ENCODE measurements around the gene CCNL2. TPM values are rescaled to one million over a fixed set of nuclear protein-coding genes. Genes with fewer than 3 reads are reported as not detected.

Gene CCNL2
- total and polyA plus RNA-seq, 2 of the 13 experiments (the other 11 are each of a cell fraction or from before 2014, with no cell fraction given), result 105 to 340 TPM

DNA sequence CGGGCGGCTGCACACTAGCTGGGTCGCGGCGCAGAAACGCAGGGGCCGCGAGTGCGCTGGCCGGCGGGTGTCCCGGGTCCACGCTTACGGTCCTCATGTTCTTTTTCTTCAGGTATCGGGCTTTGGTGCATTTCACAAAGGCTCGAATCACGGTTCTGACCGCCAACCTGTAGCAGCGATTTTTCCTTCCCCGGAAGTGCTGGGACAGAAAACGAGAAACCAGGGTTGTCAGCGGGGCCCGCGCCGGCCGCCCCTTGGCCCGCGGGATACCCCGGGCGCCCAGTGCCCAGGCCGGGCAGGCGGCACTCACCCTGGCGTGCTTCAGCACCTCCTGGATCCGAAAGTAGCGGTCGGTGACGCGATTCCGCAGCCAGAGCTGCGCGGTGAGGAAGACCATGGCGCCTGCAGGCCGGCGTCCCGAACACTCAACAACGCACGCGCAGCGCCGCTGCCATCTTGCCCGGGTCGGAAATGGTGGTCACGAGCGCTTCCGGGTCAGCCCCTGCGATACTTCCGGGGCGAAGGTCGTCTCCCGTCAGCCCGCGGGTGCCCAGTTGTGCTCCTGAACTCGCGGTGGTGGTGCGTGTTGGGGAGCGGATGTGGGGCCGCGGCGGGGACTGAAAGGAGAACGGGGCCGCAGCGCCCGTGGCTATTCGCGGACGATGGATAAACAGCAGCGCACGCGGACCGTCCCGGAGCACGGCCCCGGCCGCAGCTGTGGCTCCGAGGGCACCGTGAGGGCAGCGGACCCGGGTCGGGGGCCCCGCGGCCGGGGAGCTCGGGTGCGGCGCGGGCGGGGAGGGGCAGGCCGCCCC, 7.9 kb upstream of the CCNL2 start, which contains the start of gene MRPL20 (continued):
- TF ChIP-seq, protein P1, sequence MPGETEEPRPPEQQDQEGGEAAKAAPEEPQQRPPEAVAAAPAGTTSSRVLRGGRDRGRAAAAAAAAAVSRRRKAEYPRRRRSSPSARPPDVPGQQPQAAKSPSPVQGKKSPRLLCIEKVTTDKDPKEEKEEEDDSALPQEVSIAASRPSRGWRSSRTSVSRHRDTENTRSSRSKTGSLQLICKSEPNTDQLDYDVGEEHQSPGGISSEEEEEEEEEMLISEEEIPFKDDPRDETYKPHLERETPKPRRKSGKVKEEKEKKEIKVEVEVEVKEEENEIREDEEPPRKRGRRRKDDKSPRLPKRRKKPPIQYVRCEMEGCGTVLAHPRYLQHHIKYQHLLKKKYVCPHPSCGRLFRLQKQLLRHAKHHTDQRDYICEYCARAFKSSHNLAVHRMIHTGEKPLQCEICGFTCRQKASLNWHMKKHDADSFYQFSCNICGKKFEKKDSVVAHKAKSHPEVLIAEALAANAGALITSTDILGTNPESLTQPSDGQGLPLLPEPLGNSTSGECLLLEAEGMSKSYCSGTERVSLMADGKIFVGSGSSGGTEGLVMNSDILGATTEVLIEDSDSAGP (CRISPR knock-in tag; IDR thresholded peaks at IDR 0.05; ENCODE audit: borderline replicate concordance), result peak; percentile 73
- no peak for TF ChIP-seq AKNA (CRISPR knock-in tag; IDR thresholded peaks at IDR 0.05; ENCODE audit: borderline replicate concordance)
- TF ChIP-seq MAF1 (CRISPR knock-in tag; IDR thresholded peaks at IDR 0.05; ENCODE audit: borderline replicate concordance), result 0 out of 2 replicates have a peak, but pooled peaks have one; percentile 74
- TF ChIP-seq ZNF567 (CRISPR knock-in tag; IDR thresholded peaks at IDR 0.05; ENCODE audit: borderline replicate concordance), result no peak
- TF ChIP-seq ZMAT5 (CRISPR knock-in tag; IDR thresholded peaks at IDR 0.05; ENCODE audit: borderline replicate concordance, low read depth), result no peak
- peak; percentile 99 for TF ChIP-seq GATAD1 (CRISPR knock-in tag; IDR thresholded peaks at IDR 0.05)
- no peak for TF ChIP-seq ZSCAN30 (CRISPR knock-in tag; IDR thresholded peaks at IDR 0.05)
- TF ChIP-seq ATF7 (IDR thresholded peaks at IDR 0.05), result no peak
- TF ChIP-seq ATF7 (CRISPR knock-in tag; IDR thresholded peaks at IDR 0.05), result no peak; the same call in 1 of the 2 replicates
- TF ChIP-seq, protein P2, sequence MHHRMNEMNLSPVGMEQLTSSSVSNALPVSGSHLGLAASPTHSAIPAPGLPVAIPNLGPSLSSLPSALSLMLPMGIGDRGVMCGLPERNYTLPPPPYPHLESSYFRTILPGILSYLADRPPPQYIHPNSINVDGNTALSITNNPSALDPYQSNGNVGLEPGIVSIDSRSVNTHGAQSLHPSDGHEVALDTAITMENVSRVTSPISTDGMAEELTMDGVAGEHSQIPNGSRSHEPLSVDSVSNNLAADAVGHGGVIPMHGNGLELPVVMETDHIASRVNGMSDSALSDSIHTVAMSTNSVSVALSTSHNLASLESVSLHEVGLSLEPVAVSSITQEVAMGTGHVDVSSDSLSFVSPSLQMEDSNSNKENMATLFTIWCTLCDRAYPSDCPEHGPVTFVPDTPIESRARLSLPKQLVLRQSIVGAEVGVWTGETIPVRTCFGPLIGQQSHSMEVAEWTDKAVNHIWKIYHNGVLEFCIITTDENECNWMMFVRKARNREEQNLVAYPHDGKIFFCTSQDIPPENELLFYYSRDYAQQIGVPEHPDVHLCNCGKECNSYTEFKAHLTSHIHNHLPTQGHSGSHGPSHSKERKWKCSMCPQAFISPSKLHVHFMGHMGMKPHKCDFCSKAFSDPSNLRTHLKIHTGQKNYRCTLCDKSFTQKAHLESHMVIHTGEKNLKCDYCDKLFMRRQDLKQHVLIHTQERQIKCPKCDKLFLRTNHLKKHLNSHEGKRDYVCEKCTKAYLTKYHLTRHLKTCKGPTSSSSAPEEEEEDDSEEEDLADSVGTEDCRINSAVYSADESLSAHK (CRISPR knock-in tag; IDR thresholded peaks at IDR 0.05; ENCODE audit: borderline replicate concordance), result peak; percentile 67; the same call in 1 of the 2 replicates
- 0 out of 2 replicates have a peak, but pooled peaks have one; percentile 9 for TF ChIP-seq KDM1A (CRISPR knock-in tag; IDR thresholded peaks at IDR 0.05)
- TF ChIP-seq EHMT2 (IDR thresholded peaks at IDR 0.05; ENCODE audit: borderline replicate concordance, low read depth, low read length), result no peak
- TF ChIP-seq ZNF557 (CRISPR knock-in tag; IDR thresholded peaks at IDR 0.05), result no peak
- peak; percentile 82 for TF ChIP-seq ZNF510 (CRISPR knock-in tag; IDR thresholded peaks at IDR 0.05; ENCODE audit: low read depth)
- TF ChIP-seq MTERF4 (CRISPR knock-in tag; IDR thresholded peaks at IDR 0.05), result no peak; the same call in 1 of the 2 replicates
- peak; percentile 84 for TF ChIP-seq TBL1XR1 (IDR thresholded peaks at IDR 0.05; ENCODE audit: borderline replicate concordance, low read length, partially characterized antibody)
- no peak for TF ChIP-seq ZFP36 (IDR thresholded peaks at IDR 0.05; ENCODE audit: borderline replicate concordance, low read depth, low read length, partially characterized antibody)
